NCI-H774 (cell line): ENCODE measurements around the gene PDRG1.
A peak's percentile ranks its signal among the peaks of the same experiment; 100 is the strongest.

Experiments used
- DNase-seq: peaks from one replicate; lab custom pipeline; 2025; lab: John Stamatoyannopoulos, UW

PDRG1 gene

DNA sequence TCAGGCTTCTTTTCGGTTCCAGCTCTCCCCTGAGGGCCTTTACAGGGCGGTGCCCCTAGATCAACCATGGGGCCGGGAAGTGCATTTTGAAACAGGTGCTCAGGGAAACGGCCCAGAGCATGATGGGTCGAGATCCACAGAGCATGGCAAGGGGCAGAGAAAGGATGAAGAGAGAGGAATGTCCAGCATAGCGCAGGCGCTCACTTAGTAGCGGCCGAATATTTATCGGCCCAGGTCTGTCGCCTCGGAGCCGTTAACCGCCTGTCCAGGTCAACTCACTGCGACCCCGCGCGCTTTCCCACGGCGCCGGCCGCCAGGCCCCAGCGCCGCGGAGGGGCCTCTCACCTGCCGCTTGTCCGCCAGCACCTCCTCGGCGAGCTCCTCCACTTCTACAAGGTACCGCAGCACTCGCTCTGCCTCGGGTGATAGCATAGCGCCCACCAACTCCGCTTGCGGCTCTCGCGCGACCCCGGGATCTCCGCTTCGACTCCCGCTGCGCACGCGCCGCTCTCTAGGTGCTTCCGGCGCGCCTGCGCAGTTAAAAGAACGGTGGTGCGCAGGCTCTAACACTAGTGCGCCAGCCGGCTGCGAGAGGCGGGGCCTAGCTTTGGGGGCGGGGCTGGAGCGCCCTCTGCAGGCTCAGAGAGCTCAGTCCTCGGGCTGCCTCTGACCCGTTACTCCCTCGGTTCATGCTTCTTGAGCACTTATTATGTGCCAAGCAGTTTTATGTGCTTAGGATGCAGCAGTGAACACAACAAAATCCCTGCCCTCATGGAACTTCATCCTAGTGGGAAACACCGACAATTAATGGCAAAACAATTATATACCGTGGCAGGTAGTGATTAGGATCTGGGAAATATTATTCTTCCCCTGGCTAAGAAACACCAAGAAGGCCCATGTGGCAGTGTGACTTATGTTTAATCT lies at the start of gene PDRG1:
Gene PDRG1 (minus strand): TSS at position 517 of the 924 bp plus-strand sequence. CDS start 85 bp downstream, at position 432.
- peak; percentile 94 for DNase-seq

- no peak for DNase-seq
These were observed 46.4 kb upstream of the PDRG1 start for GRCh38 chr20:31998246-31998645.

DNA sequence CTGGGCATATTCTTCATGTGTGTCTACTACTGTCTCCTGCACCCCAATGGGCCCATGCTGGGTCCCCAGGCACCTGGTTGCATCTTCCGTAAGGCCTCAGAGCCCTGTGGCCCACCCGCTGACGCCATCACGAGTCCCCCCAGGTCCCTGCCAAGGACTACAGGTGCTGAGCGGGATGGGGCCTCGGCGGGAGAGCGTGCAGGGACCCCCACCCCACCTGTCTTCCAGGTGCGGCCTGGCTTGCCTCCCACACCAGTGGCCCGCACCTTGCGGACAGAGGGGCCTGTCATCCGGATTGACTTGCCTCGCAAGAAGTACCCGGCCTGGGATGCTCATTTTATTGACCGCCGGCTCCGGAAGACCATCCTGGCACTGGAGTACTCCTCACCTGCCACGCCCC lies 45.1 kb upstream of the PDRG1 start:
- DNase-seq, result no peak

GRCh38 chr20:31992086-31992485 lies 40.2 kb upstream of the PDRG1 start:
- no peak for DNase-seq

DNA sequence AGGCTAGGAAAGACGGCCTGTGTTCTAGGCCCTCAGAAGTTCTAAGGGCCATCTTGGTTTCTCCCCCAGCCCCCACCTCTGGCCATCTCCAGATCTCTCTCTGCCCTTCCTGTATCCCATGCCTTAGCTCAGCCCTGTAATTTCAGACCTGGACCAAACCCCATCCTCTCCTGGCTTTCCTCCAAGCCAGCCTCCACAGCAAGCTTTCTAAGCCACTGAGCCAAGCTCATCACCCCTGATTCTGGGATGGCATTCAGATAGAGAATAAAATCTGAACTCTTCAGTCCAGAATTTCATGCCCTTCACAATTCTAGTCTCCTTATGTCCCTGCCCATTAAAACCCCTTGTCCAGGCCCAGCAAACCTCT lies 39.5 kb upstream of the PDRG1 start:
- DNase-seq, result no peak

GRCh38 chr20:31990641-31991338 lies 38.9 kb upstream of the PDRG1 start:
- no peak for DNase-seq

DNA sequence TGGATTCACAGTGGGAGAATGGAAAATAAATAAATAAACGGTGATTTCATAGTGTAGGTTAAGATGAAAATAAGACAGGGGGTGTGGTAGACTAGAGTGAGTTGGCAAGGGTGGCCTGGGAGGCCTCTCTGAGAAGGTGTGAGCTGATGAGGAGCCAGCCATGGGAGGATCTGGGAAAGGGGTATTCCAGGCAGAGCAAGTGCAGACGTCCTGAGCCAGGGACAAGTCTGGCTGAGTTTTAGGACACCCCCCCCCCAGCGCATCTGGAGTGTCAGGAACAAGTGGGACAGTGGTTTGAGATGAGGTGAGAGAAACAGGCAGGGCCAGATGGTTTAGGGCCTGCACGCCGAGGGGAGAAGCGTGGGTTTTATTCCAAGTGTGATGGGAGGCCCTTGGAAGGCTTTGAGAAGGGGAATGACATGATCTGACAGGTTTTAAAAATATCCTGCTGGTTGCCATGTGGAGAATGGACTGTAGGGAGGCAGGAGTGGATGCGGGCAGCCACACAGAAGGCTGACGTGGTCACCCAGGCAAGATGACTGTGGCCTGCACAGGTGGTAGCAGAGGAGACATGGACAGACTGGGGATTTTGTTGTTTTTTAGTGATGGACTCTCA lies 37.3 kb upstream of the PDRG1 start:
- DNase-seq, result no peak

GRCh38 chr20:31988430-31989015 lies 36.7 kb upstream of the PDRG1 start:
- no peak for DNase-seq

DNA sequence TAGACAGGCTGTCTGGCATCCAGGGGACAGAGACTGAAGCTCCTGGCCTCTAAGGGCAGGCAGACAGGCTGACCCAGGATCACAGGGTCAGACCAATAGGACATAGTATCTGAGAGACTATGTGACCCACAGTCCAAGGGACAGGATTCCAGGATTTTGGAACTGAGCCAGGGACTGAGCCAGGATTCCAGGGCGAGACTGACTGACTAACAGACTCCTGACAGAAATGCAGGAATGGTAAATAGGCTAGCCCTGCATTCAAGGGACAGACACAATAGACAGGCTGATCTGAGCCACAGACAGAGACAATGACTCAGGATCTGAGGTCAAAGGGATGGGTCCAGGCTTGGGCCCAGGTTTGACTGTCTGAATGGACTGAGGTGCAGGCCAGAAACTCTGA lies 35.9 kb upstream of the PDRG1 start:
- no peak for DNase-seq

DNA sequence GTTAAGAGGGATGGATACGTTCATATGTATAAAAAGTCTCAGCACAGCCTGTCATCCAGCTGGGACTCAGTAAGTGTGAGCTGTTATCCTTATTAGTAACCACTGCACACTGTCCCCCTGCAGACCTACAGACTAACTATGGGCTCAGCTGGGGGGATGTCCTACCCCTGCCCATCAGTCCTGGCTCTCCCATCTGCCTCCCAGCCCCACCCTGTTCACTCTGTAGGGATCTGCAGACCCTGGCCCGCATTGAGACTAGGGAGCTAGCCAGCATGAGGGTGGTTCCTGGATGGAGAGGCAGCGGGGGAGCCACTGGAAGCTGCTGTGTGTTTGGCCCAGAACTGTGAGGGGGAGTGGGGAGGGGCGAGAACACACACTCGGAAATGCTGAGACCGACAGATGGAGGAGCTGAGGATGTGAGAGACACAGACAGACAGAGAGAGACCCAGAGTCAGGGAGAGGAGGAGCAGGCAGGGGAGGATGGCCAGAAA lies 33.2 kb upstream of the PDRG1 start:
- no peak for DNase-seq

GRCh38 chr20:31981784-31982183 lies 29.9 kb upstream of the PDRG1 start:
- DNase-seq, result no peak

DNA sequence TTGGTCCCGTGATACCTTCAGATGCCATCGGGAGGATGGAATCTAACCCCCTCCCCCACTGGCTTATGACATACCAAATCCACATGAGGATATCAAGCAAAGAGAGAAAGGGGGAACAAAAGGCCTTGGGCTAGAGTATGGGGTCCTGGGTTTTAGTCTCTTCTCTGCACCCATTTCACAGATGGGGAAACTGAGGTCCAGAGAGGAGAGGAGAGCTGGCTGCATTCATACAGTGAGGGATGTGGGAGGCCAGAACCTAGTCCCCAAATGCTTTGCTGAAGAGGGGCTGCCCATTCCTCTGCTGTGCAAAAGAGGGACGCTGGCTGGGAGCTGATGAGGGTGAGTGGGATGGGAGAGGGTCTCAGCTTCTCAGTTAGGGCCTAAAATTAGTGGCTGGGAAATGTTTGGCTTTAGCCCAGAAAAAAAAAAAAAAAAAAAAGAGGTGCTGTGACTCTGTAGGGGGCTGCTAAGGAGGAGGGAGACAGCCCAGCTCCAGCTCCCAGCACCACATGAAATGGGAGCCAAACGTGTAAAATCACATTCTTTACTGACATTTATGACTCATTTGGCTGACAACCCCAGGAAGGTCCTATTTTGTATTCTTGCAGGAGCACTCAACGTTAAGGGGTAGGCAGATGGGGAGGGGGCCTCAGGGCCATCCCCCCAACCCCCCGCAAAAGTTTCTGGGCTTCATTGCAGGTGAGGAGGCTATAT lies 28.0 kb upstream of the PDRG1 start:
- no peak for DNase-seq

GRCh38 chr20:31977080-31977479 lies 25.2 kb upstream of the PDRG1 start:
- DNase-seq, result no peak

- DNase-seq, result no peak
These were observed 24.0 kb upstream of the PDRG1 start for GRCh38 chr20:31975874-31976273.

GRCh38 chr20:31974951-31975487 lies 23.2 kb upstream of the PDRG1 start:
- DNase-seq, result no peak

DNA sequence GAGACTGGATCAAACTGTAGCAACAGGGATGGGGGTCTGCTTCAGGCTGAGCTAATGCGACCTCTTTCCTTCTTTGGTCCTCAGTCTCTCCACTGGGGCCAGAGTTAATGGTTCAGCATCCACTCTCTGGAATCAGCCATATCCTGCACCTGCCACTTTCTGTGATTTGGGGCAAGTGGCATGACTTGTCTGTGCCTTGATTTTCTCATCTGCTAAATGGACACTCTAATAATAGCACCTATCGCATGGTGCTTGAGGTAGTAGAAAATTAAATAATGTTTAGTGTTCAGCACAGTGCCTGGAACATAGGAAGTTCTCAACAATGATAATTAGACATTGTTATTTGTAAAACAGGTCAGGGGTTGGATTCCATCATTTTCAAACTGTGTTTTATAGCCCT lies 22.4 kb upstream of the PDRG1 start:
- DNase-seq, result no peak

DNA sequence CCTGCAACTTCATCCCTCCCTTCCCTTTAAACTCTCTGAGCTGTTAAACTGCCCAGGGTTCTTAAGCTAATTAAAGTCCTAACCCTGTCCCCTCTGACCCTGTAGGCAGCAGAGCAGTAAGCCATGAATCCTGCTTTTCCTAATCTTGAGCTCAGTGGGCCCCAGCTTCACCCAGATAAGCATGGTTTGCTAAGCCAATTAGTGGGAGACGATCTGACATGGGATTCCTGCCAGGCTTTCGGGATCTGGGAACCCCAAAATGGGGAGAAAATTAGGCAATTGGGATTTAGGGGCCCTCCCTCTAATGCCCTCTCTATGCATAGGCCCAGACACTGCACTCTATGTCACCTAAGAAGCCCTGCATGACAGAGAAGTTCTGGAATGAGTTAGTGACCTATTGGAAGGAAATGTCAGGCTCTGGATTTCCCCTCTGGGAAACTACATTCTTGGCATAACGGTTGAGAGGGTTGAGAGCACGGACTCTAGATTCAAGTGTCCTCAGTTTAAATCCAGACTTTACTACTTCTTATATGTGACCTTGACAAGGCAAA lies 20.7 kb upstream of the PDRG1 start:
- DNase-seq, result no peak

GRCh38 chr20:31969991-31970390 lies 18.1 kb upstream of the PDRG1 start:
- DNase-seq, result no peak

- no peak for DNase-seq
These were observed 16.7 kb upstream of the PDRG1 start for GRCh38 chr20:31968291-31969126.

- DNase-seq, result peak; percentile 72
These were observed 16.0 kb upstream of the PDRG1 start, which contains the start of gene XKR7 for GRCh38 chr20:31967830-31968249. Gene XKR7 (plus strand): TSS chr20:31968151. CDS start chr20:31968176, 25 bp downstream.
